Activated T-cell treated with anti-CD3 and anti-CD28 coated beads, Interleukin-2, amount 50 U/mL, for 72 hours (primary cell): Measurements from ENCODE around the gene SETD7. TPM values are rescaled to one million over a fixed set of nuclear protein-coding genes. Genes with fewer than 3 reads are reported as not detected.
"Not testable (repeated sequence)": the region's sequence is repeated elsewhere in the genome, so short reads cannot be mapped to it uniquely, and the experiment has no call there.

Experiments
- ATAC-seq, 2 donors: fragments of 150-1000 bp; cut with Tn5 transposase; replicated peaks in 1 of 2; 2 replicates each; pipeline ENCODE4 v1.10.0; 2021; ENCODE audit warnings: moderate library complexity in 2 of 2, mild to moderate bottlenecking in 1 of 2
- DNase-seq, 2 donors: peaks; one replicate each; pipeline ENCODE4 v3.0.0; 2021 to 2022; ENCODE audit warnings: mixed read lengths in 1 of 2
- H3K27ac Mint-ChIP-seq: one replicate; pipeline ENCODE4 v1.8.0; 2022; ENCODE audit warnings: mild to moderate bottlenecking, moderate library complexity, mixed read lengths
- H3K27me3 Mint-ChIP-seq: one replicate; pipeline ENCODE4 v1.8.0; 2022; ENCODE audit warnings: low read depth, mixed read lengths
- H3K36me3 Mint-ChIP-seq, 2 donors: one replicate each; pipeline ENCODE4 v1.8.0; 2022; ENCODE audit warnings: mixed read lengths in 2 of 2, mild to moderate bottlenecking in 1 of 2; ENCODE audit not compliant: insufficient read depth in 2 of 2
- H3K4me1 Mint-ChIP-seq: one replicate; pipeline ENCODE4 v1.8.0; 2022; ENCODE audit warnings: low read depth, mixed read lengths
- H3K4me3 Mint-ChIP-seq, 2 donors: one replicate each; pipeline ENCODE4 v1.8.0; 2022; ENCODE audit warnings: mild to moderate bottlenecking in 2 of 2, mixed read lengths in 2 of 2, moderate library complexity in 2 of 2
- H3K9me3 Mint-ChIP-seq, 2 donors: one replicate each; pipeline ENCODE4 v1.8.0; 2022; ENCODE audit warnings: mixed read lengths in 2 of 2
- total RNA-seq, 2 donors: library from RNA; stranded (reverse); gene quantifications; one replicate each; pipeline ENCODE4 v1.2.3, GENCODE V29; 2022

SETD7 gene
- total RNA-seq, 2 donors from 2014 or later = 19.8 to 20.8 TPM

- DNase-seq (no peak), ATAC-seq (no peak)
- Mint-ChIP-seq H3K9me3 (no peaks in the 10 kb centered on the region), H3K4me1 (no peaks in the 10 kb centered on the region), H3K36me3 (no peaks in the 10 kb centered on the region), H3K27ac (no peak overlapping the region), H3K4me3 (no peak overlapping the region), H3K27me3 (peaks cover 6% of the 10 kb centered on the region)
Observed at GRCh38 chr4:139481465-139481864, 74.6 kb downstream of the SETD7 start.

GRCh38 chr4:139476363-139476762 is 79.7 kb downstream of the SETD7 start:
- H3K4me3 Mint-ChIP-seq = no peak overlapping the region
- peaks cover 3 to 12% of the 10 kb centered on the region in 2 donors for H3K36me3 Mint-ChIP-seq
- no peak overlapping the region for H3K27ac Mint-ChIP-seq
- no peaks in the 10 kb centered on the region for H3K4me1 Mint-ChIP-seq
- no peaks in the 10 kb centered on the region for H3K27me3 Mint-ChIP-seq
- H3K9me3 Mint-ChIP-seq = peaks cover 2% of the 10 kb centered on the region in 2 donors
- no peak for ATAC-seq
- DNase-seq = no peak

- ATAC-seq (no peak), DNase-seq (no peak)
- H3K36me3 Mint-ChIP-seq = peaks cover 14 to 31% of the 10 kb centered on the region in 2 donors
- peaks cover 8 to 11% of the 10 kb centered on the region in 2 donors for H3K9me3 Mint-ChIP-seq
- H3K4me3 Mint-ChIP-seq = no peak overlapping the region
- peaks cover 9% of the 10 kb centered on the region for H3K4me1 Mint-ChIP-seq
- H3K27me3 Mint-ChIP-seq = no peaks in the 10 kb centered on the region
- no peak overlapping the region for H3K27ac Mint-ChIP-seq
Observed at GRCh38 chr4:139472852-139473251, 83.2 kb downstream of the SETD7 start.

- H3K4me3 Mint-ChIP-seq = no peak overlapping the region
- peaks cover 14 to 31% of the 10 kb centered on the region in 2 donors for H3K36me3 Mint-ChIP-seq
- H3K9me3 Mint-ChIP-seq = peaks cover 8 to 11% of the 10 kb centered on the region in 2 donors
- peaks cover 9% of the 10 kb centered on the region for H3K4me1 Mint-ChIP-seq
- ATAC-seq (no peak), DNase-seq (no peak)
- H3K27ac Mint-ChIP-seq = no peak overlapping the region
- H3K27me3 Mint-ChIP-seq = no peaks in the 10 kb centered on the region
Observed at GRCh38 chr4:139470997-139471665, 84.9 kb downstream of the SETD7 start.

- ATAC-seq (no peak), DNase-seq (no peak)
- Mint-ChIP-seq H3K4me1 (peaks cover 9% of the 10 kb centered on the region), H3K9me3 (peaks cover 8 to 11% of the 10 kb centered on the region in 2 donors), H3K36me3 (peaks cover 14 to 31% of the 10 kb centered on the region in 2 donors), H3K27me3 (no peaks in the 10 kb centered on the region), H3K4me3 (no peak overlapping the region), H3K27ac (no peak overlapping the region)
Observed at GRCh38 chr4:139470295-139470694, 85.7 kb downstream of the SETD7 start.

GRCh38 chr4:139469869-139470268 is 86.2 kb downstream of the SETD7 start:
- H3K4me3 Mint-ChIP-seq = no peak overlapping the region
- H3K9me3 Mint-ChIP-seq = peaks cover 8 to 11% of the 10 kb centered on the region in 2 donors
- H3K27me3 Mint-ChIP-seq = no peaks in the 10 kb centered on the region
- no peak for DNase-seq
- no peak overlapping the region for H3K27ac Mint-ChIP-seq
- no peak for ATAC-seq
- H3K36me3 Mint-ChIP-seq = peaks cover 14 to 32% of the 10 kb centered on the region in 2 donors
- peaks cover 9% of the 10 kb centered on the region for H3K4me1 Mint-ChIP-seq

- no peak for ATAC-seq
- peaks cover 14 to 32% of the 10 kb centered on the region in 2 donors for H3K36me3 Mint-ChIP-seq
- no peak overlapping the region for H3K27ac Mint-ChIP-seq
- peaks cover 8 to 11% of the 10 kb centered on the region in 2 donors for H3K9me3 Mint-ChIP-seq
- no peaks in the 10 kb centered on the region for H3K27me3 Mint-ChIP-seq
- no peak overlapping the region for H3K4me3 Mint-ChIP-seq
- peaks cover 9% of the 10 kb centered on the region for H3K4me1 Mint-ChIP-seq
- DNase-seq = no peak
Observed at GRCh38 chr4:139469216-139469615, 86.8 kb downstream of the SETD7 start.

GRCh38 chr4:139468756-139469155 is 87.3 kb downstream of the SETD7 start:
- not testable (repeated sequence) for ATAC-seq, H3K4me1 Mint-ChIP-seq, H3K4me3 Mint-ChIP-seq, H3K27me3 Mint-ChIP-seq, H3K27ac Mint-ChIP-seq, DNase-seq
- Mint-ChIP-seq H3K9me3 (peaks cover 8 to 11% of the 10 kb centered on the region in 2 donors), H3K36me3 (peaks cover 14 to 36% of the 10 kb centered on the region in 2 donors)

GRCh38 chr4:139465922-139466321 is 90.1 kb downstream of the SETD7 start:
- Mint-ChIP-seq H3K27ac (no peak overlapping the region), H3K27me3 (no peaks in the 10 kb centered on the region), H3K4me3 (no peak overlapping the region), H3K9me3 (peaks cover 6 to 7% of the 10 kb centered on the region in 2 donors), H3K4me1 (peaks cover 14% of the 10 kb centered on the region), H3K36me3 (peaks cover 13 to 25% of the 10 kb centered on the region in 2 donors)
- ATAC-seq = no peak
- DNase-seq = no peak

GRCh38 chr4:139464512-139464911 is 91.5 kb downstream of the SETD7 start:
- H3K9me3 Mint-ChIP-seq, DNase-seq: not testable (repeated sequence)

GRCh38 chr4:139461022-139461628 is 94.9 kb downstream of the SETD7 start:
- Mint-ChIP-seq H3K27ac (no peak overlapping the region), H3K4me1 (peaks cover 46% of the 10 kb centered on the region), H3K36me3 (peaks cover 3 to 9% of the 10 kb centered on the region in 2 donors), H3K27me3 (no peaks in the 10 kb centered on the region), H3K9me3 (no peaks in the 10 kb centered on the region), H3K4me3 (no peak overlapping the region)
- no peak for DNase-seq
- ATAC-seq = no peak

More at GRCh38 chr4:139464512-139464911, 91.5 kb downstream of the SETD7 start:
- not testable (repeated sequence) for H3K27me3 Mint-ChIP-seq, H3K27ac Mint-ChIP-seq, H3K4me3 Mint-ChIP-seq, ATAC-seq
- peaks cover 17% of the 10 kb centered on the region for H3K4me1 Mint-ChIP-seq
- H3K36me3 Mint-ChIP-seq = peaks cover 10 to 24% of the 10 kb centered on the region in 2 donors

- ATAC-seq (no peak), DNase-seq (no peak)
- H3K4me3 Mint-ChIP-seq = no peak overlapping the region
- peaks cover 51% of the 10 kb centered on the region for H3K4me1 Mint-ChIP-seq
- H3K36me3 Mint-ChIP-seq = peaks cover 3 to 9% of the 10 kb centered on the region in 2 donors
- H3K27ac Mint-ChIP-seq = no peak overlapping the region
- no peaks in the 10 kb centered on the region for H3K9me3 Mint-ChIP-seq
- no peaks in the 10 kb centered on the region for H3K27me3 Mint-ChIP-seq
Observed at GRCh38 chr4:139460565-139460964, 95.5 kb downstream of the SETD7 start.

- no peaks in the 10 kb centered on the region for H3K9me3 Mint-ChIP-seq
- H3K27ac Mint-ChIP-seq = no peak overlapping the region
- no peak overlapping the region for H3K4me3 Mint-ChIP-seq
- peaks cover 3 to 10% of the 10 kb centered on the region in 2 donors for H3K36me3 Mint-ChIP-seq
- DNase-seq (no peak), ATAC-seq (no peak)
- no peaks in the 10 kb centered on the region for H3K27me3 Mint-ChIP-seq
- H3K4me1 Mint-ChIP-seq = peaks cover 67% of the 10 kb centered on the region
Observed at GRCh38 chr4:139458999-139459398, 97.0 kb downstream of the SETD7 start.
